ENCODE measurements around the gene ARF1. TPM values are rescaled to one million over a fixed set of nuclear protein-coding genes. Genes with fewer than 3 reads are reported as not detected.

ARF1 gene
- total RNA-seq, 1 experiment from 2014 or later: 400 TPM

- DNase-seq (ENCODE audit: low spot score): no peak
Observed at GRCh38 chr1:228085287-228085951, 2.9 kb downstream of the ARF1 start.

DNA sequence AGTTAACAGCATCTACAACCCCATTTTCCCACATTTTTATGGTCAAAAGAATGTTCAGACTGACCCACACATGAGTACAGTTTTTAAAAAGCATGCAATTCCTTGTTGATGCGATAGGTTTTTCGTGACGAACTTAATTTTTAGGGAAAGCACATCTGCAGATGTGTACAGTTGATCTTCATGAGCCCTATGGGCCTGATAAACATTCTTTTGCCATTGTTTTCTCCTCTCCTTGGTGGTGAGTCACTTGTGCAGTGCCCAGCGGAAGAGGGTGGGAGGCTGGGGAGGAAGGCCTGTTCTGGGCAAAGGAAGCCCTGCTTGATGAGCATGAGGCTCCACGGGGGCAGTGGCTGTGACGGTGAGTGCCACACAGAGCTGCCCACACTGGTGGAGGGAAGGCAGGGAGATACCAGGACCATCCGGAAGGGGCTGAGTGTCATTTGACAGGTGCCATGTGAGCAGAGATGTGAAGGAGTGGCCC, 5.3 kb downstream of the ARF1 start:
- peak; percentile 21 for DNase-seq (ENCODE audit: low spot score)

GRCh38 chr1:228088586-228089498, 6.3 kb downstream of the ARF1 start:
- DNase-seq (ENCODE audit: low spot score): no peak

DNA sequence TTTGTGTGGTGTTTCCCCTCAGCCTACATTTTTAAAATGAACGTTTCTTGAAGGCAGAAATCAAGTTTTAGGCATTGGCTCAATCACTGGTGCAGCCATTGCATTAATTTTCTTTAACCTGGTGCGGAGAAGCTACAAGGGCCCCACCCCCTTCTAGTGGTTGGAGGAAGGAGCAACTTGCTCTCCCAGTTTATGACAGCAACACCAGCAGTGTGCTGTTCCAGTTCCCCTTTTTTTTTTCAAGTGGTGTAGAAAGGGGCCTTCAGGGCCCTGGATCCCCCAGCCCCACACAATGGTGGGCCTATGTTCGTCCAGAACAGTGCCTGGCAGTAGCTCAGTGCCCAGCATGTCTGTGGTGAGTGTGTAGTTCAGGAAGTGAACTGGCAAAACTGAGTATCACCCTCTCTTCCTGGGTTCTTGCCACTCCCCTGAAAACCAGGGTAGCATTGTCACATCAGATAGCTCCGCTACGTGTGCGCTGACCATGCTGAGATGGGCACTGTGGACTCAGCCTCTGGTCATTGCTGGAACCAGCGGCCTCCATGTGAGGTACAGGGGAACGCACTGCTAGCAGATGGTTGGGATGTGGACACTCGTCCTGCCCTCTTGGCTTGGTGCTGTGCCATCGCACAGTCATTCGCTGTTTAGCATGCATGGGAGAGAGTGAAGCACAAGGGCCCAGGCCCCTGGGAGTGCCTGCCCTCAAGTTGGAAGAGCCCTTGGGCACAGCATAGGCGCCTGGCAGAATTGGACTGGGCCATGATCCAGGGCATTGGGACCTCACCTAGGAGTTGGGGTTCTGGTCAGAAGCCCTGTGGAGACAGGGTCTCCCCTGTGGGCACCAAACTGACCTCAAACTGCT, 7.2 kb downstream of the ARF1 start:
- DNase-seq (ENCODE audit: low spot score): no peak

- no peak for DNase-seq (ENCODE audit: low spot score)
Observed at GRCh38 chr1:228090613-228091081, 8.1 kb downstream of the ARF1 start.

DNA sequence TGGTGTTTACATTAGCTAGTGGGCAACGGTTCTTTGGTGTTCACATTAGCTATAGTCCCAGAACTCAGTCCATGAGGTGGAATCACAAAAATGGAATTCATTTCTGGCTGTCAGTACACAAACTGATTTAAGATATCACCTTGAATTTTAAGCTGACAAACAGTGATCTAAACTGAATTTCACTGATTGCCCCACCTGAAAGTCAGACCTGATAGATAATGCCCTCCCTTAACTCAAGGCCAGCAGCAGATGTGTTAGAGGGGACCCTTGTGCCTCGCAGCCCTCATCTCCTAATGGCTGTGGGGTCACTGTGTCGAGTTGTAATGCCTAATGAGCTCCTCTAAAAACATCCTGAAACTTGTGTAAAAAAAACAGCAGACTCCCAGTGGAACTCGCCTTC, 8.6 kb downstream of the ARF1 start:
- no peak for DNase-seq (ENCODE audit: low spot score)

DNA sequence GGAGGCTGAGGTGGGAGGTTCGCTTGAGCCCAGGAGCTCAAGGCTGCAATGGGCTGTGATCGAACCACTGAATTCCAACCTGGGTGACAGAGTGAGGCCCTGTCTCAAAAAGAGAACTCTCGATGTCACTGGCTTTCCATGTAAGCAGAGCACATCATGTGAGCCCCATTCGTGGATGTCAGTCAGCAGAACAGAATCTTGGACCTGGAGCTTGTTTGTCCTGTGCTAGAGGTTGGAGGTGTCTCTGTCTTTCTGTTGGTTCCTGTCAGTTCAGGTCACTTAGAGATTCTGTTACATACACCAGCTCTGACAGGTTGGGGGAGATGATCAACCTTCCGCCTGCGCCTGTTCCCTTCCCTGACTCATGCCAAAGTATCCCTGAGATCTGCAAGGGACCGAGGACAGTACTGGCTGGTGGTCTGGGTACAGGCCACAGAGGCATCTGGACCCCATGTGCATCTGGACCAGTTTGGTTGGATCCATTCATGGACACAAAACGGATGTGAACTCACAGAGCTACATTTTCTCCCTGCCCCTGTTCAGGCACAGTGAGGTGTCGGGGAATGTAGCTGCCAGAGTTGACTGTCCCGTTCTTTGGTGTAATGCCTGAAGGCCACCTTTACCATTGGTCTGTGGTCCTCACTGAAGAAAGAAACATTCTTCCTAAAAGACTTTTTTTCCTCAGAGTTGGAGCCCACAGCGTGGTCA, 10.0 kb downstream of the ARF1 start:
- no peak for DNase-seq (ENCODE audit: low spot score)

- DNase-seq (ENCODE audit: low spot score): no peak
Observed at GRCh38 chr1:228093050-228093906, 10.8 kb downstream of the ARF1 start.

GRCh38 chr1:228094432-228095016, 12.0 kb downstream of the ARF1 start:
- DNase-seq (ENCODE audit: low spot score): no peak

- DNase-seq (ENCODE audit: low spot score): no peak
Observed at GRCh38 chr1:228095161-228095560, 12.7 kb downstream of the ARF1 start.

DNA sequence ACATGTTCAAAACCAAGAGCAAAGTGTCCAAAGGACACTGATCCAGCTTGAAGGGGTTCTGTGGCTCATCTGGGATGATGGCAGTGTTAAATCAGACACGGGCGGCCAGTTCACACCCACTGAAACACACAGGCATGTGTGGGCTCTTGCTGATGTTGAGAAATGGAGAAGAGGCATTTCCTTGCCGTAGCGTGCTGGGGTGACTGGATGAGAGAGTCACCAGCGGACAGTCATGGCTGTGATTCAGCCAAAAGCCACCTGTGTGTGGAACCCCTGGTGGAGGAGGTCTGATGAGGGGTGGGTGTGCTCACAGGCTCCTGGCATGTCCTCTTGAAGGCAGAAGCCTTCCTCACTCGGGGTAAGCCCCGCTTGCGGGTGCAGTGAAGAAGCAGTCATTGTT, 13.4 kb downstream of the ARF1 start:
- DNase-seq (ENCODE audit: low spot score): no peak

DNA sequence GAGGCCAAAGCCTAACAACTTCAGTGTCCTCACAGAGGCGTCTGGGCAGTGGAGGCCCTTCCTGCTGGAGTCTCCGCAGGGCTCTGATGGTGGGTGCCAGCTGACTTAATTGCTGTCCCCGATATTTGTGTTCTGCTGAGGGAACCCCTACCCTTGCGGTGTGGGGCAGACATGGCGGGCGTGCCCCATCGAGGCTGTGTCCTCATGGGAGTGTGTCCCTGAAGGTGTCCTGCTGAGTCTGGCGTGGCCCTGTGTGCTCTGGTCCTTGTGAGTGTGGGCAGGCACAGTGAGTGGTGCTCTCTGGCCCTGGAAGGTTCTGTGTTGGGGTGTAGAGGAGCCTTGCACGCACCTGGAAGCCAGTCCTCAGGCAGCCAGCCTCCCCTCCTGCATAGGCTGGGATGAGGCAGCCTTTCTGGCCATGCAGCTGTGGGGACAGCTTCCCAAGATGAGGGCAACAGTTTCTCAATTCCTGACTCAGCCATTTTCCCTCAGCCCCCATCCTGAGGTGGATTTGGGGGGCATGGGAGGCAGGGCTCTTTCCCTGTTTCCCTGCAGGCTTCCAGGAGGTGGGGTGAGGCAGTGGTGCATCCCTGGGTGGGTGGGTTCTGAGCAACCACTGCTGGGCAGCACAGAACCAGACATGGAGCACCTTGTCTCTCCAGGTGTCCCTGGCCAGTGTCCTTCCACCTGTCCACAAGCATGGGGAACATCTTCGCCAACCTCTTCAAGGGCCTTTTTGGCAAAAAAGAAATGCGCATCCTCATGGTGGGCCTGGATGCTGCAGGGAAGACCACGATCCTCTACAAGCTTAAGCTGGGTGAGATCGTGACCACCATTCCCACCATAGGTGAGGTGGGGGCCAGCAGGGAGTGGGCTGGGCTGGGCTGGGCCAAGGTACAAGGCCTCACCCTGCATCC, 14.2 kb downstream of the ARF1 start:
- no peak for DNase-seq (ENCODE audit: low spot score)

DNA sequence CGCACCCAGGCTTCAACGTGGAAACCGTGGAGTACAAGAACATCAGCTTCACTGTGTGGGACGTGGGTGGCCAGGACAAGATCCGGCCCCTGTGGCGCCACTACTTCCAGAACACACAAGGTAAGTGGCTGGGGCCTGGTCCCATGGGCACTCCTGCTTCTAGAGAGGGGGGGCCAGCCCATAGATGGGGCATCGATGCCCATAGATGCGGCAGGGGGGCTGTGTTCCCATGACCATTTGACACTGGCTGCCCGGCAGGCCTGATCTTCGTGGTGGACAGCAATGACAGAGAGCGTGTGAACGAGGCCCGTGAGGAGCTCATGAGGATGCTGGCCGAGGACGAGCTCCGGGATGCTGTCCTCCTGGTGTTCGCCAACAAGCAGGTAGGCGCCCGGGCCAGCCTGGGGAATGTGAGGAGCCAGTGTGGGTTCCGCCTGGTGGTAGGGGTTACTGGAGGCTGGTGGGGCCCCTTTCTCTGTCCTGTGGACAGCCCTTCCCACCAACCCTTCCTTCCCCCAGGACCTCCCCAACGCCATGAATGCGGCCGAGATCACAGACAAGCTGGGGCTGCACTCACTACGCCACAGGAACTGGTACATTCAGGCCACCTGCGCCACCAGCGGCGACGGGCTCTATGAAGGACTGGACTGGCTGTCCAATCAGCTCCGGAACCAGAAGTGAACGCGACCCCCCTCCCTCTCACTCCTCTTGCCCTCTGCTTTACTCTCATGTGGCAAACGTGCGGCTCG, 15.0 kb downstream of the ARF1 start:
- DNase-seq (ENCODE audit: low spot score): no peak

DNA sequence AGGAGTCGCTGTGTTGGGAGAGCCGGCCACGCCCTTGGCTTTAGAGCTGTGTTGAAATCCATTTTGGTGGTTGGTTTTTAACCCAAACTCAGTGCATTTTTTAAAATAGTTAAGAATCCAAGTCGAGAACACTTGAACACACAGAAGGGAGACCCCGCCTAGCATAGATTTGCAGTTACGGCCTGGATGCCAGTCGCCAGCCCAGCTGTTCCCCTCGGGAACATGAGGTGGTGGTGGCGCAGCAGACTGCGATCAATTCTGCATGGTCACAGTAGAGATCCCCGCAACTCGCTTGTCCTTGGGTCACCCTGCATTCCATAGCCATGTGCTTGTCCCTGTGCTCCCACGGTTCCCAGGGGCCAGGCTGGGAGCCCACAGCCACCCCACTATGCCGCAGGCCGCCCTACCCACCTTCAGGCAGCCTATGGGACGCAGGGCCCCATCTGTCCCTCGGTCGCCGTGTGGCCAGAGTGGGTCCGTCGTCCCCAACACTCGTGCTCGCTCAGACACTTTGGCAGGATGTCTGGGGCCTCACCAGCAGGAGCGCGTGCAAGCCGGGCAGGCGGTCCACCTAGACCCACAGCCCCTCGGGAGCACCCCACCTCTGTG, 15.9 kb downstream of the ARF1 start:
- no peak for DNase-seq (ENCODE audit: low spot score)

GRCh38 chr1:228099331-228099732, 16.8 kb downstream of the ARF1 start:
- DNase-seq (ENCODE audit: low spot score): no peak

DNA sequence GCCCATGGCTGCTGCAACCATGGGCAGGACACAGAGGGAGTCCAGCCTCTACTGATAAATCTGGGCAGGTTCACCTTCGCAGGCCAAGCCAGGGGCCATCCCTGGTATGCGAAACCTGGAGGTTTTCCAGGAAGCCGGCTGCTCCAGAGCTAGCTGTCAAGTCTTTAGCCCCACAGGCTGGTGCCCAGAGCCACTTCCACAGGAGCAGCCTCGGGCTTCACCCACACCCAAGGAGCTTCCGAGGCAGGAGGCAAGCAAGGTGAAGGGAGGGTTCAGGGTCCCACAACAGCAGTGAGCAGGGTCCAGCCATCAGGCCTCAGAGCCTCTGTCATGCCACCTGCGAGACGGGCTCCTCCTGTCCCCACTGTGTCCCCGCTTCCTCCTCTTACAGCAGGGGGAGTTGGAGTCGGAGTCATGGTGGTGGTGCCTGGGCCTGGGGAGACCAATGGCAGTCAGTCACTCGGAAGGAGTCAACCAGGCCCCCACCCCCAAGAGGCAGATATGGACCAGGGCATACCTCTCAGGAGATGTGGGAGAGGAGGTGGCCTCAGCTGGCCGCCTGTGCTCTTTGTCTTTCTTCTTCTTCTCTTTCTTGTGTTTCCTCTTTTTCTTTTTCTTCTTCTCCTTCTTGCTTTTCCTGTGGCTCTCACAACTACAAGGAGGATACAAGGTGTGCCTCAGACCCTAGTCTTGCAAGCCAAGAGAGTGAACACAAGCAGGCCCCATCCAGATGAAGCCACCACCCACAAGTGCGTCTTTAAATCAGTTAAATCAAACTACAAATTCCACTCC, 18.5 kb downstream of the ARF1 start:
- DNase-seq (ENCODE audit: low spot score): no peak

DNA sequence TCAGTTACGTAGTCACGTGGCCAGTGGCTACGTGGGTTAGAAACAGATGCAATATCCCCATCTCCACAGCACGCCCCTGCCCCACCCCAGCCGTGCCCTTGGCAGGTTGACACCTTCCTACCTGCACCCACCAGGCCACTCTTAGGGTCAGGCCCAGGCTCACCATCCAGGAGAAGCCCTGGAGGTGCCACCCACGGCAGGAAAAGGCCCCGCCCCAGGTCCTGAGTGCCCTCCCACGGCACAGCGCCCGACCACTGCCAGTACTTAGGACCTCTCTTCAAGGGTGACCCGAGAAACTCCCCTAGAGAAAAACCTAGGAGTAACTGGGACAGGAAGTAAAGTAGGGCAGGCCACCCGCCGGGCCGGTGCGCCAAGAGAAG, 19.1 kb downstream of the ARF1 start:
- DNase-seq (ENCODE audit: low spot score): no peak

Measured in HT-29 (cell line).